Neural cell (in vitro differentiated cells): ENCODE results near the gene ARL10. TPM values are rescaled to one million over a fixed set of nuclear protein-coding genes. Genes with fewer than 3 reads are reported as not detected.

ENCODE experiments used
- H2AFZ ChIP-seq: fragments of 200-600, 300-800 bp; sonication (generic), shearing (Covaris generic); 2 replicates; pipeline ENCODE4 v1.6.0; 2014; ENCODE audit warnings: low read depth, mild to moderate bottlenecking, antibody characterized with exemption, low read length, moderate library complexity
- H3F3A ChIP-seq: fragments of 200-600 bp; shearing (Covaris generic); 2 replicates; pipeline ENCODE4 v1.6.1; 2016; ENCODE audit warnings: mild to moderate bottlenecking, moderate library complexity, mixed read lengths, antibody characterized with exemption, low read length; ENCODE audit not compliant: insufficient read depth, poor library complexity, severe bottlenecking
- H3K27ac ChIP-seq: fragments of 200-600, 300-800 bp; sonication (generic), shearing (Covaris generic); 2 replicates; pipeline ENCODE4 v1.5.1; 2014; ENCODE audit warnings: mild to moderate bottlenecking, low read length, moderate library complexity
- H3K27me3 ChIP-seq: fragments of 300-800, 200-600 bp; sonication (generic), shearing (Covaris generic); 2 replicates; pipeline ENCODE4 v1.6.0; 2014; ENCODE audit warnings: mild to moderate bottlenecking, low read depth, low read length, moderate library complexity; ENCODE audit not compliant: insufficient read depth
- H3K36me3 ChIP-seq: fragments of 300-800, 200-600 bp; sonication (generic), shearing (Covaris generic); 2 replicates; pipeline ENCODE4 v1.5.1; 2014; ENCODE audit warnings: mild to moderate bottlenecking, antibody characterized with exemption, low read length, moderate library complexity; ENCODE audit not compliant: insufficient read depth
- H3K4me2 ChIP-seq: fragments of 300-800, 200-600 bp; sonication (generic), shearing (Covaris generic); 2 replicates; pipeline ENCODE4 v1.6.0; 2014; ENCODE audit warnings: mild to moderate bottlenecking, low read length
- H3K4me3 ChIP-seq: fragments of 300-800, 200-600 bp; sonication (generic), shearing (Covaris generic); 2 replicates; pipeline ENCODE4 v1.5.1; 2014; ENCODE audit warnings: mild to moderate bottlenecking, low read length, moderate library complexity
- H3K79me2 ChIP-seq: fragments of 200-600 bp; shearing (Covaris generic); replicated peaks from 2 replicates; pipeline ENCODE4 v1.6.0; 2014; ENCODE audit warnings: mild to moderate bottlenecking, low read length, moderate library complexity; ENCODE audit not compliant: insufficient read depth
- H3K9ac ChIP-seq: fragments of 300-800, 200-600 bp; sonication (generic), shearing (Covaris generic); 2 replicates; pipeline ENCODE4 v1.6.1; 2016; ENCODE audit warnings: mild to moderate bottlenecking, low read length, mixed read lengths
- H3K9me2 ChIP-seq: fragments of 200-600 bp; shearing (Covaris generic); 2 replicates; pipeline ENCODE4 v1.6.1; 2016; ENCODE audit warnings: mild to moderate bottlenecking, low read length, mixed read lengths; ENCODE audit not compliant: insufficient read depth
- H3K9me3 ChIP-seq: fragments of 200-600, 300-800 bp; sonication (generic), shearing (Covaris generic); 2 replicates; pipeline ENCODE4 v1.6.1; 2016; ENCODE audit warnings: mild to moderate bottlenecking, mixed run types, low read length, moderate library complexity, mixed read lengths
- H4K20me1 ChIP-seq: fragments of 200-600 bp; shearing (Covaris generic); 2 replicates; pipeline ENCODE4 v1.6.1; 2016; ENCODE audit warnings: mild to moderate bottlenecking, mixed run types; ENCODE audit not compliant: insufficient read depth
- CTCF ChIP-seq: fragments of 450-650 bp; IDR thresholded peaks from 2 replicates; pipeline ENCODE4 v1.5.1; 2014; ENCODE audit warnings: antibody characterized with exemption, mild to moderate bottlenecking, moderate library complexity; ENCODE audit not compliant: poor library complexity, severe bottlenecking
- EP300 ChIP-seq: fragments of 450-650 bp; conservative IDR thresholded peaks from 2 replicates; pipeline ENCODE4 v1.6.1; 2014; ENCODE audit warnings: antibody characterized with exemption, mild to moderate bottlenecking, moderate library complexity; ENCODE audit not compliant: poor library complexity, severe bottlenecking
- EZH2 ChIP-seq: fragments of 200-600, 300-800 bp; shearing (Covaris generic), sonication (generic); IDR thresholded peaks from 2 replicates; pipeline ENCODE4 v1.6.1; 2014; ENCODE audit warnings: antibody characterized with exemption, low read length, borderline replicate concordance, mild to moderate bottlenecking; ENCODE audit not compliant: insufficient read depth, poor library complexity, severe bottlenecking
- MXI1 ChIP-seq: fragments of 450-650 bp; conservative IDR thresholded peaks from 2 replicates; pipeline ENCODE4 v1.6.1; 2014; ENCODE audit warnings: antibody characterized with exemption, mild to moderate bottlenecking; ENCODE audit not compliant: poor library complexity, severe bottlenecking
- POLR2AphosphoS5 ChIP-seq: IDR thresholded peaks from 2 replicates; pipeline ENCODE4 v1.6.1; 2012
- RAD21 ChIP-seq: fragments of 450-650 bp; conservative IDR thresholded peaks from 2 replicates; pipeline ENCODE4 v1.6.1; 2014; ENCODE audit warnings: antibody characterized with exemption, mild to moderate bottlenecking, moderate library complexity
- SMC3 ChIP-seq: fragments of 450-650 bp; conservative IDR thresholded peaks from 2 replicates; pipeline ENCODE4 v1.6.1; 2014; ENCODE audit warnings: antibody characterized with exemption, mild to moderate bottlenecking, moderate library complexity; ENCODE audit not compliant: poor library complexity
- TAF1 ChIP-seq: IDR thresholded peaks from 2 replicates; pipeline ENCODE4 v1.6.1; 2012; ENCODE audit warnings: low read depth
- polyA plus RNA-seq: library from polyadenylated mRNA; depleted of rRNA; stranded (reverse); fragments of >200 nt; gene quantifications from 2 replicates; pipeline ENCODE4 v1.2.3, GENCODE V29; 2014
- TF ChIP-seq, protein P1 (sequence below): IDR thresholded peaks from 2 replicates; pipeline ENCODE4 v1.6.1; 2012; ENCODE audit warnings: borderline replicate concordance

ARL10 gene
- polyA plus RNA-seq, 1 donor from 2014 or later, result 22.8 TPM

DNA sequence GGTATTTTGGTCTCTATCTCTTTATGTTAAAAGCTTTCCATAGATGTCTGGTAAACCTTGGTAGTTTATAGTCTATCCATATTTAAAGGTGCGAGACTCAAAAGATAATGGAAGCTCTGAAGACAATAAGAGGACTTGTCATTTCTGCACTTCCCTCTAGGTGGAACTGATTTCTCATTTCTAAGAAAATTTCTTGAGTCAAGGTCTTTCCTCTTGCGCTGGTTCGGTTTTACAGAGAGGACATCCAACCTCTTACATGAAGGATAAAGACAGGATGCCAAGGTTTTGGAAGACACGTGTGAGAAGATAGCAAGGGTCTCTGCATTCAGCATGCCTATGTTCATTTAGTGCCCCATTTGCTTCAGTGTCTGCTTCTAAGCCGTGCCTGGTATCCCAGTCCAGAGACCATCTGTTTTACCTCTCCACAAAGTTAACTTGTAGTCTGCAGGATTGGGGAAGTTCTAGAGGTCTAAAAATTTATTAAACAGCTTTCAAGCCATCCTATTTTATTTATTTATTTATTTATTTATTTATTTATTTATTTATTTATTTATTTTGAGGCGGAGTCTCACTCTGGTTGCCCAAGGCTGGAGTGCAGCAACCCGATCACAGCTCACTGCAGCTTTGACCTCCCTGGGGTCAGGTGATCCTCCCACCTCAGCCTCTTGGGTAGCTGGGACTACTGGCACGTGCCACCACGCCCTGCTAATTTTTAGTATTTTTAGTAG is 45.3 kb upstream of the ARL10 start:
- no peaks in the 10 kb centered on the region for H3K36me3 ChIP-seq
- H3K9me2 ChIP-seq, result no peaks in the 10 kb centered on the region
- H4K20me1 ChIP-seq, result no peaks in the 10 kb centered on the region
- H3K27me3 ChIP-seq, result no peaks in the 10 kb centered on the region
- no peaks in the 10 kb centered on the region for H3K79me2 ChIP-seq
- TF ChIP-seq, protein P1, sequence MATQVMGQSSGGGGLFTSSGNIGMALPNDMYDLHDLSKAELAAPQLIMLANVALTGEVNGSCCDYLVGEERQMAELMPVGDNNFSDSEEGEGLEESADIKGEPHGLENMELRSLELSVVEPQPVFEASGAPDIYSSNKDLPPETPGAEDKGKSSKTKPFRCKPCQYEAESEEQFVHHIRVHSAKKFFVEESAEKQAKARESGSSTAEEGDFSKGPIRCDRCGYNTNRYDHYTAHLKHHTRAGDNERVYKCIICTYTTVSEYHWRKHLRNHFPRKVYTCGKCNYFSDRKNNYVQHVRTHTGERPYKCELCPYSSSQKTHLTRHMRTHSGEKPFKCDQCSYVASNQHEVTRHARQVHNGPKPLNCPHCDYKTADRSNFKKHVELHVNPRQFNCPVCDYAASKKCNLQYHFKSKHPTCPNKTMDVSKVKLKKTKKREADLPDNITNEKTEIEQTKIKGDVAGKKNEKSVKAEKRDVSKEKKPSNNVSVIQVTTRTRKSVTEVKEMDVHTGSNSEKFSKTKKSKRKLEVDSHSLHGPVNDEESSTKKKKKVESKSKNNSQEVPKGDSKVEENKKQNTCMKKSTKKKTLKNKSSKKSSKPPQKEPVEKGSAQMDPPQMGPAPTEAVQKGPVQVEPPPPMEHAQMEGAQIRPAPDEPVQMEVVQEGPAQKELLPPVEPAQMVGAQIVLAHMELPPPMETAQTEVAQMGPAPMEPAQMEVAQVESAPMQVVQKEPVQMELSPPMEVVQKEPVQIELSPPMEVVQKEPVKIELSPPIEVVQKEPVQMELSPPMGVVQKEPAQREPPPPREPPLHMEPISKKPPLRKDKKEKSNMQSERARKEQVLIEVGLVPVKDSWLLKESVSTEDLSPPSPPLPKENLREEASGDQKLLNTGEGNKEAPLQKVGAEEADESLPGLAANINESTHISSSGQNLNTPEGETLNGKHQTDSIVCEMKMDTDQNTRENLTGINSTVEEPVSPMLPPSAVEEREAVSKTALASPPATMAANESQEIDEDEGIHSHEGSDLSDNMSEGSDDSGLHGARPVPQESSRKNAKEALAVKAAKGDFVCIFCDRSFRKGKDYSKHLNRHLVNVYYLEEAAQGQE, result no peak
- H3K9ac ChIP-seq, result no peak overlapping the region
- H3K9me3 ChIP-seq, result no peaks in the 10 kb centered on the region
- H3K4me3 ChIP-seq, result no peak overlapping the region
- H3K4me2 ChIP-seq, result no peak overlapping the region
- H3F3A ChIP-seq, result no peaks in the 10 kb centered on the region
- no peak overlapping the region for H2AFZ ChIP-seq
- H3K27ac ChIP-seq, result no peak overlapping the region

DNA sequence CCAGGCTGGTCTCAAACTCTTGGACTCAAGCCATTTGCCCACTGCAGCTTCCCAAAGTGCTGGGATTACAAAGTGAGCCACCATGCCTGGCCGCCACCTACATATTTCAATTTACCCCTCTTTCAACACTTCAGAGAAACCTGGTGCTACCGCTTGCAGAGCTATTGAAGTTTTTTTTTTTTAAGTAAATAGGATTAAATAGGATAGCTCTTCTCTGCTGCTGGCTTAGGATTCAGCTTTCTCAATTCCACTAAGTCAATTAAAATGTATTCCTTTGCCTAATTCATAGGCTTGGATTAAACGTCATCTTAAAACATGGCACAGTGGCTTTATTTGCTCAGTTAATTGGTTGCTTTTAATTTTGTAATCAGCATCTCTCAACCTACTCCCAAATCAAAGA is 44.7 kb upstream of the ARL10 start:
- H3K4me2 ChIP-seq, result no peak overlapping the region
- H3K9me3 ChIP-seq, result no peaks in the 10 kb centered on the region
- no peak overlapping the region for H3K4me3 ChIP-seq
- no peaks in the 10 kb centered on the region for H3K9me2 ChIP-seq
- H3K27ac ChIP-seq, result no peak overlapping the region
- H3K27me3 ChIP-seq, result no peaks in the 10 kb centered on the region
- TF ChIP-seq EP300 (no peak), POLR2AphosphoS5 (no peak), CTCF (no peak), SMC3 (no peak), MXI1 (no peak), EZH2 (no peak), TAF1 (no peak), RAD21 (no peak)
- TF ChIP-seq, protein P1, result no peak
- H3K36me3 ChIP-seq, result no peaks in the 10 kb centered on the region
- no peaks in the 10 kb centered on the region for H3F3A ChIP-seq
- H4K20me1 ChIP-seq, result no peaks in the 10 kb centered on the region
- H3K79me2 ChIP-seq, result no peaks in the 10 kb centered on the region
- no peak overlapping the region for H2AFZ ChIP-seq
- H3K9ac ChIP-seq, result no peak overlapping the region
